Measurements from ENCODE around the gene PANX1. TPM values are rescaled to one million over a fixed set of nuclear protein-coding genes. Genes with fewer than 3 reads are reported as not detected.
A peak's percentile ranks its signal among the peaks of the same experiment; 100 is the strongest.

The PANX1 gene
- total RNA-seq, 1 donor: 92.4 TPM

GRCh38 chr11:94132823-94133408 is 4.3 kb downstream of the PANX1 start:
- no peak overlapping the region for H3K4me3 ChIP-seq (ENCODE audit: low read depth, low read length)
- no peak for DNase-seq (ENCODE audit: low read depth)
- no peak for TF ChIP-seq CTCF (IDR thresholded peaks at IDR 0.05; ENCODE audit: insufficient read depth, low read depth, low read length)

- no peak for DNase-seq (ENCODE audit: low read depth)
- TF ChIP-seq CTCF (IDR thresholded peaks at IDR 0.05; ENCODE audit: insufficient read depth, low read depth, low read length): no peak
- H3K4me3 ChIP-seq (ENCODE audit: low read depth, low read length): no peak overlapping the region
Measured at GRCh38 chr11:94133752-94134151, 5.1 kb downstream of the PANX1 start.

- peak overlapping the region; percentile 40 for H3K4me3 ChIP-seq (ENCODE audit: low read depth, low read length)
- no peak for TF ChIP-seq CTCF (IDR thresholded peaks at IDR 0.05; ENCODE audit: insufficient read depth, low read depth, low read length)
- DNase-seq (ENCODE audit: low read depth): peak; percentile 94
Measured at GRCh38 chr11:94134651-94135512, 6.2 kb downstream of the PANX1 start.

- H3K4me3 ChIP-seq (ENCODE audit: low read depth, low read length): no peak overlapping the region
- no peak for DNase-seq (ENCODE audit: low read depth)
- no peak for TF ChIP-seq CTCF (IDR thresholded peaks at IDR 0.05; ENCODE audit: insufficient read depth, low read depth, low read length)
Measured at GRCh38 chr11:94139416-94139815, 10.8 kb downstream of the PANX1 start.

- TF ChIP-seq CTCF (IDR thresholded peaks at IDR 0.05; ENCODE audit: insufficient read depth, low read depth, low read length): no peak
- DNase-seq (ENCODE audit: low read depth): no peak
- H3K4me3 ChIP-seq (ENCODE audit: low read depth, low read length): no peak overlapping the region
Measured at GRCh38 chr11:94140154-94140655, 11.6 kb downstream of the PANX1 start.

GRCh38 chr11:94141511-94142307 is 13.1 kb downstream of the PANX1 start:
- DNase-seq (ENCODE audit: low read depth): no peak
- peak overlapping the region; percentile 5 for H3K4me3 ChIP-seq (ENCODE audit: low read depth, low read length)
- TF ChIP-seq CTCF (IDR thresholded peaks at IDR 0.05; ENCODE audit: insufficient read depth, low read depth, low read length): no peak

All from fibroblast of villous mesenchyme (primary cell).